HEK293 (cell line): ENCODE results near the gene ZBTB48.

Experiments
- CTCF ChIP-seq: fragments of 450-650 bp; formaldehyde crosslinking; IDR thresholded peaks from 2 replicates; pipeline ENCODE4 v1.5.1; 2016; ENCODE audit warnings: missing biosample characterization, missing genetic modification characterization
- TCF7L2 ChIP-seq: IDR thresholded peaks from 2 replicates; pipeline ENCODE4 v1.6.1; 2011; ENCODE audit warnings: low read depth, mild to moderate bottlenecking, inconsistent platforms, low read length, moderate library complexity, borderline replicate concordance
- ZNF426 ChIP-seq: fragments of 450-650 bp; formaldehyde crosslinking; IDR thresholded peaks from 2 replicates; pipeline ENCODE4 v1.5.1; 2017; ENCODE audit warnings: missing biosample characterization, missing genetic modification characterization, mild to moderate bottlenecking, inconsistent platforms, moderate library complexity

GRCh38 chr1:6623269-6623965, 43.6 kb downstream of the ZBTB48 start:
- no peak for TF ChIP-seq CTCF (tag by site-specific recombination)
- TF ChIP-seq TCF7L2 = no peak
- no peak for TF ChIP-seq ZNF426 (tag by site-specific recombination)
